Smooth muscle cell of the umbilical artery (primary cell): Measurements from ENCODE around the gene POLR3GL. TPM values are rescaled to one million over a fixed set of nuclear protein-coding genes. Genes with fewer than 3 reads are reported as not detected.

ENCODE experiments used
- total RNA-seq: library from RNA; depleted of rRNA; stranded (reverse); fragments of >200 nt; gene quantifications from 2 replicates; pipeline ENCODE4 v1.2.3, GENCODE V29; 2014

POLR3GL gene
- 12.5 and 13.0 TPM in 2 replicates for total RNA-seq

GRCh38 chr1:145964328-145965118 lies at the start of gene POLR3GL, which contains the start of gene ANKRD34A:
Gene POLR3GL, plus strand, starts transcription at chr1:145964690. Its CDS starts 10,176 bp downstream, at chr1:145974866.
Gene ANKRD34A, minus strand, starts transcription at chr1:145964575. Its CDS starts 2,816 bp downstream, at chr1:145961759.

GRCh38 chr1:145918144-145918991 lies 46.1 kb upstream of the POLR3GL start, which contains the start of gene PEX11B:
Gene PEX11B, minus strand, starts transcription at chr1:145918717. Its CDS starts 29 bp downstream, at chr1:145918688.

GRCh38 chr1:145927063-145927886 lies 37.2 kb upstream of the POLR3GL start, which contains the start of gene RBM8A:
Gene RBM8A, minus strand, starts transcription at chr1:145927484. Its CDS starts 58 bp downstream, at chr1:145927426.

GRCh38 chr1:145957443-145958319 lies 6.8 kb upstream of the POLR3GL start, which contains the start of gene LIX1L:
Gene LIX1L, minus strand, starts transcription at chr1:145958017. Its CDS starts 90 bp downstream, at chr1:145957927.

GRCh38 chr1:145996433-145997015 lies 32.0 kb downstream of the POLR3GL start, which contains the start of gene TXNIP:
Gene TXNIP, minus strand, starts transcription at chr1:145996579. Its CDS starts 313 bp downstream, at chr1:145996266.

GRCh38 chr1:146021622-146022402 lies 57.3 kb downstream of the POLR3GL start, which contains the start of gene HJV:
Gene HJV, minus strand, starts transcription at chr1:146021735. Its CDS starts 1,504 bp downstream, at chr1:146020231.

Other genes starting within 250 kb of the POLR3GL start
- gene CD160, start 245.2 kb upstream of the POLR3GL start, total RNA-seq = not detected in 2 replicates
- 9.8 and 11.3 TPM in 2 replicates for gene RNF115, start 140.6 kb upstream of the POLR3GL start, total RNA-seq
- gene POLR3C, start 140.5 kb upstream of the POLR3GL start, total RNA-seq = 25.5 and 26.8 TPM in 2 replicates
- 2.4 and 2.7 TPM in 2 replicates for gene NUDT17, start 119.1 kb upstream of the POLR3GL start, total RNA-seq
- 7.4 and 17.6 TPM in 2 replicates for gene PIAS3, start 105.6 kb upstream of the POLR3GL start, total RNA-seq
- gene ANKRD35, start 78.8 kb upstream of the POLR3GL start, total RNA-seq = 0.42 and 0.59 TPM in 2 replicates
- 0.89 and 3.9 TPM in 2 replicates for gene ITGA10, start 54.6 kb upstream of the POLR3GL start, total RNA-seq
- gene PEX11B, start 46.0 kb upstream of the POLR3GL start, total RNA-seq = 22.0 and 32.4 TPM in 2 replicates
- gene RBM8A, start 37.2 kb upstream of the POLR3GL start, total RNA-seq = 119 and 129 TPM in 2 replicates
- 13.4 and 21.3 TPM in 2 replicates for gene LIX1L, start 6.7 kb upstream of the POLR3GL start, total RNA-seq
- under 0.01 and 1.2 TPM in 2 replicates for gene ANKRD34A, start 115 bp upstream of the POLR3GL start, total RNA-seq
- gene TXNIP, start 31.9 kb downstream of the POLR3GL start, total RNA-seq = 10.4 and 18.1 TPM in 2 replicates
- not detected in 2 replicates for gene HJV, start 57.0 kb downstream of the POLR3GL start, total RNA-seq
- gene NBPF10, start 180.1 kb downstream of the POLR3GL start, total RNA-seq = 4.5 and 7.2 TPM in 2 replicates